PFSK-1 (cell line): ENCODE data around the gene HOXA3.

Source experiments
- FOXP2 ChIP-seq: optimal IDR thresholded peaks from 2 replicates; pipeline ENCODE3; 2011; ENCODE audit warnings: borderline replicate concordance, control low read depth, inconsistent platforms; ENCODE audit not compliant: insufficient read depth; ENCODE audit errors: extremely low read length, extremely low read depth
- POLR2AphosphoS5 ChIP-seq: IDR thresholded peaks from 2 replicates; pipeline ENCODE4 v1.6.1; 2012; ENCODE audit warnings: low read depth, mild to moderate bottlenecking, control low read depth, low read length, moderate library complexity
- SIN3A ChIP-seq: IDR thresholded peaks from 2 replicates; pipeline ENCODE4 v1.6.1; 2012; ENCODE audit warnings: mild to moderate bottlenecking, low read length, moderate library complexity, borderline replicate concordance; ENCODE audit not compliant: insufficient read depth
- TAF1 ChIP-seq: IDR thresholded peaks from 2 replicates; pipeline ENCODE4 v1.6.1; 2012; ENCODE audit warnings: low read length, control low read depth, borderline replicate concordance; ENCODE audit not compliant: insufficient read depth
- TF ChIP-seq, protein P1 (sequence below), 2 experiments: IDR thresholded peaks; 2 replicates each; pipeline versions ENCODE4 v1.6.1 to v1.8.0; 2011 to 2012; ENCODE audit warnings: low read depth in 2 of 2, low read length in 2 of 2, control low read depth in 1 of 2, inconsistent platforms in 1 of 2, mild to moderate bottlenecking in 1 of 2, moderate library complexity in 1 of 2; ENCODE audit not compliant: insufficient read depth in 1 of 2

HOXA3 gene

DNA sequence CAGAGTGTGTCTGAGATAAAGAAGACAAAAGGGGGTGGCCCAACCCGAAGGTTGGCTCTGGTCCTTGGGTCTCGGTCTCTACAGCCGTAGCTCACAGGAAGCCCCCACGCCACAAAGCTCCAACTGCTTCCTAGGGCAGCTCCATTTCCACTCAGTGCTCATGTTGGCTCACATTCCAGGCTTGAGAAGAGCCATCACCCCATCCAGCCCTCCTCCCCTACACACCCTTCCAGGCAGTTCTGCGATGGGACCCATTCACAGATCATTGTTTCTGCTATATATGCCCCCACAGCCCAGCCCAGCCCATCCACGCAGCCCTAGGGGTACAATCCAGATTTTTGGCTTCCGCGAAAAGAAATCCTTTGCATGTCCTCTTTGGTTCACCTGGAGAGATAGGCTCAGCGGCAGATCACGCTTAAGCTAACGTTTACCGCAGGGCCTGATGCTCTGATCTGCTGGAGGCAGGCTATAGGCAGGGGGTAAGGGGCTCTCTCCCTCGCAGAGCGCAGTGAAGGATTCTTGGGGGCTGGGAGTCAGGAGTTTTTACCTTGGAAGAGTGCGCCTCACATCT is 38.9 kb upstream of the HOXA3 start:
- TF ChIP-seq, protein P1, sequence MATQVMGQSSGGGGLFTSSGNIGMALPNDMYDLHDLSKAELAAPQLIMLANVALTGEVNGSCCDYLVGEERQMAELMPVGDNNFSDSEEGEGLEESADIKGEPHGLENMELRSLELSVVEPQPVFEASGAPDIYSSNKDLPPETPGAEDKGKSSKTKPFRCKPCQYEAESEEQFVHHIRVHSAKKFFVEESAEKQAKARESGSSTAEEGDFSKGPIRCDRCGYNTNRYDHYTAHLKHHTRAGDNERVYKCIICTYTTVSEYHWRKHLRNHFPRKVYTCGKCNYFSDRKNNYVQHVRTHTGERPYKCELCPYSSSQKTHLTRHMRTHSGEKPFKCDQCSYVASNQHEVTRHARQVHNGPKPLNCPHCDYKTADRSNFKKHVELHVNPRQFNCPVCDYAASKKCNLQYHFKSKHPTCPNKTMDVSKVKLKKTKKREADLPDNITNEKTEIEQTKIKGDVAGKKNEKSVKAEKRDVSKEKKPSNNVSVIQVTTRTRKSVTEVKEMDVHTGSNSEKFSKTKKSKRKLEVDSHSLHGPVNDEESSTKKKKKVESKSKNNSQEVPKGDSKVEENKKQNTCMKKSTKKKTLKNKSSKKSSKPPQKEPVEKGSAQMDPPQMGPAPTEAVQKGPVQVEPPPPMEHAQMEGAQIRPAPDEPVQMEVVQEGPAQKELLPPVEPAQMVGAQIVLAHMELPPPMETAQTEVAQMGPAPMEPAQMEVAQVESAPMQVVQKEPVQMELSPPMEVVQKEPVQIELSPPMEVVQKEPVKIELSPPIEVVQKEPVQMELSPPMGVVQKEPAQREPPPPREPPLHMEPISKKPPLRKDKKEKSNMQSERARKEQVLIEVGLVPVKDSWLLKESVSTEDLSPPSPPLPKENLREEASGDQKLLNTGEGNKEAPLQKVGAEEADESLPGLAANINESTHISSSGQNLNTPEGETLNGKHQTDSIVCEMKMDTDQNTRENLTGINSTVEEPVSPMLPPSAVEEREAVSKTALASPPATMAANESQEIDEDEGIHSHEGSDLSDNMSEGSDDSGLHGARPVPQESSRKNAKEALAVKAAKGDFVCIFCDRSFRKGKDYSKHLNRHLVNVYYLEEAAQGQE (IDR thresholded peaks at IDR 0.05; ENCODE audit: insufficient read depth in 1 of 2, low read depth in 2 of 2, low read length in 2 of 2) = no peak
- TF ChIP-seq FOXP2 = no peak
- no peak for TF ChIP-seq TAF1
- TF ChIP-seq SIN3A = no peak
- no peak for TF ChIP-seq POLR2AphosphoS5

DNA sequence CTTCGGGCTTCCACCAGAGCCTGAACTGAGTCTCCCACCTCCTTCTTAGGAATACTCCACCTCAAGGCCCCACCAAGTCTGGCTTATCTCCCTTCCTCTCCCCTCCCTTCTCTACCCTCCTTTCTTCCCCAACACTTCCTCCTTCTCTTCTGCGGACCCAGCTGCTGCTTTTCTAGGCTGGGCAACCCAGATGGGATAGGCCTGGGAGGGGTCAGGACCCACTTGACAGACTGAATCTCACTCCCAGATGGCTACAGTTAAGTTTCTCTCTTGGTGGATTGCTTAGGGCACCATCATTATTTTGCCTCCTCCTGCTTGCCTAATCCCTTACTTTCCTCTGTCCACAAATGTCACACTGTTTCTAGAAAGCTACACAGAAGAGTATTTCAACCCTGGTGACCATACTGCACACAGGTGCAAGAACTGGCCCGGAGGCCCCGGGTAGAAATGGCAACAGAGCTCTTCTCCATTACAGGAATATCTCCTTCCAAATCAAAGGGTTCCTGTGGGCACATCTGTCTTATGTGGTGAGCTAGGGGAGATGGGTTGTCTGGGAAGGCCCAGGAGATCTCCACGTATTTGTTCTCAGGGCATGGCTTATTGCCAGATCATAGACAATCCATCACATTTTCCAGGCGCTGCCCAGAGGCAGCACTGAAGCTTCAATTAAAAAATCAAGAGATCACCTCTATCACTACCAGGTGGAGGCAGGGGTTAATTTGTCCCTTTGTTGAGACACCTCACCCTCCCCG is 37.8 kb upstream of the HOXA3 start:
- TF ChIP-seq FOXP2 (no peak), POLR2AphosphoS5 (no peak)
- TF ChIP-seq, protein P1 (IDR thresholded peaks at IDR 0.05; ENCODE audit: insufficient read depth in 1 of 2, low read depth in 2 of 2, low read length in 2 of 2) = no peak

DNA sequence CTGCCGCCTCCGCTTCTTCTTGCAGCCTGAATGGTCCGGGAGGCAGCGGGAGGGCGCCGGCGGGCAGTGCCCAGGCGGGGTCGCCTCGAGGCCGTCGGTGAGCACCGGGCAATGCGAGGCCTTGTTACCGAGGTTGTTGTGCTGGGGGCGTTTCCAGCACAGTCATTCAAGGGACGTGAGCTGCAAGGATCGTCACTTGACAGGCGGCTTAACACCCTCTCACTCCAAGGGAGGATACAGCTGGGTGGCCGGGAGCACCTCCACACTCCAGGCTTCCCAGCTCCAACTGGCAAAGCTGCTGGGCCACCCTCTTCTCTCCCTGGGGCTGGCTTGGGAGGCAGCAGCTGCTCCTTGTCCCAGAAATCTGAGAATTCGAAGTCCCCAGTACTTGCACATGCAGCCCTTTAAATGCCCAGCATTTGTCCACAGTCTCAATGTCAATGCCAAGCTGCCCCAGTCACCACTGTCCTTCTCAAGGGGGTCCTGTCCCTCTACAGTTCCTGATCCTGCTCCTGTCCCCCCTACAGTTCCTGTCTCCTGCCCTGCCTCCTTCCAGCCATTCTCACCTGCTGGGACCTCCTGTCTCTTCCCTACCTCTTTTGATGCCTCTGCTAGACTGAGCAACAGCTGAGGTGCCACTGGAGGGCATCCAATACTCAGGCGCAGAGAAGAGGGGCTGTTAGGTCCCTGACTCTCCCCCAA is 37.1 kb upstream of the HOXA3 start:
- TF ChIP-seq, protein P1 (IDR thresholded peaks at IDR 0.05; ENCODE audit: insufficient read depth in 1 of 2, low read depth in 2 of 2, low read length in 2 of 2) = no peak
- TF ChIP-seq POLR2AphosphoS5 = no peak
- TF ChIP-seq SIN3A = no peak
- no peak for TF ChIP-seq TAF1
- TF ChIP-seq FOXP2 = no peak

DNA sequence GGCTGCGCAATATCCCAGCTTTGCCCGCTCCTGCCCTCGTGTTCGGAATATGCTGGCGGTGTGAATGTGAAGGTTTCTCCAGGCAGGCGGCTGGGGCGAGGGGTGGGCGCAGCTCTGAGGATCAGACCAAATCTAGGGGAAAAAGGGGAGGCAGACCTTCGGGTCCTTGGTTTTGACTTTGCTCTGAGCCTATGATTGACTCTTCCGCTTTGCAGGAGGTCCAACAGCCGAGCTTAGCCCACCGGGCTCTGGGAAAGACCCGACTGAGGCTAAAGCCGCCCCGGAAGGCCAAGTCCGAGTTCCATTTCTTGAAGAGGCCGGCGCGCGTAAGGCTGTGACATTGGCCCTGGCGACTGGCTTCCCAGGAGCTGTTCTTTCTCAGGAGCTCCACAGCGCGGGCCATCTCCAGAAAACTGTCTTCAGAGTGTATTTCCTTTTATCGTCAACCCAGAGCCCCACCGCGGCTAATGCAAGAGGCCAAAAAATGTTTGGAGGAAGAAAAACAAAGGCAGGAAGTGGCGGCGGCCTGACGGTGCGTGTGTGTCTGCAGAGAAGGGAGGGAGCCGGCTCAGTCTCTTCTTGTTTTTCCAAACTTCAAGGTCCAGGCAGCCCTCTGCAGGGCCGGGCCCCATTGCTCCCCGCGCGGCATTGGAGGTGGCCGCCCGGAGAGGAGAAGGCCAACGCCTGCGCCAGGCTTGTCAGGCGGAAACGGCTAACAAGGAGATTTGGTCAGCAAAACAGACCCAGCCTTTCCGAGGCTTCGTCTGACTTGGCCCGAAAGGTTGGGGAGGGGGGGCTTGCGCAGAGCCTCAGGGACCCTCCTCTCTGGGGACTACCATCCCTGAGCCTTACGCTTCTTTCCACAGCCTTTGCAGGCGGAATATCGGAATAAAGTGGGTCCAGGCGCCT is 36.3 kb upstream of the HOXA3 start:
- no peak for TF ChIP-seq FOXP2
- no peak for TF ChIP-seq TAF1
- TF ChIP-seq SIN3A = no peak
- no peak for TF ChIP-seq POLR2AphosphoS5
- TF ChIP-seq, protein P1 (IDR thresholded peaks at IDR 0.05; ENCODE audit: insufficient read depth in 1 of 2, low read depth in 2 of 2, low read length in 2 of 2) = no peak
